Smooth muscle cell (in vitro differentiated cells): ENCODE data around the gene P2RX7. TPM values are rescaled to one million over a fixed set of nuclear protein-coding genes. Genes with fewer than 3 reads are reported as not detected.

Experiments used
- DNase-seq: peaks from one replicate; lab custom pipeline; 2025; ENCODE audit not compliant: unreplicated experiment; lab: John Stamatoyannopoulos, UW
- H2AFZ ChIP-seq: fragments of 200-600 bp; sonication (generic); 2 replicates; pipeline ENCODE4 v1.6.0; 2016; ENCODE audit warnings: antibody characterized with exemption, low read depth, mild to moderate bottlenecking
- H3F3A ChIP-seq: fragments of 200-600 bp; sonication (generic); 2 replicates; pipeline ENCODE4 v1.6.0; 2017; ENCODE audit warnings: antibody characterized with exemption, low read depth
- H3K27ac ChIP-seq: fragments of 200-600 bp; sonication (generic); 2 replicates; pipeline ENCODE4 v1.5.1; 2016; ENCODE audit warnings: low read depth, mild to moderate bottlenecking
- H3K27me3 ChIP-seq: fragments of 200-600 bp; sonication (generic); 2 replicates; pipeline ENCODE4 v1.6.1; 2016; ENCODE audit warnings: low read depth, mild to moderate bottlenecking
- H3K36me3 ChIP-seq: fragments of 200-600 bp; sonication (generic); 2 replicates; pipeline ENCODE4 v1.5.1; 2016; ENCODE audit warnings: low read depth
- H3K4me1 ChIP-seq: fragments of 200-600 bp; sonication (generic); 2 replicates; pipeline ENCODE4 v1.5.1; 2016; ENCODE audit warnings: low read depth
- H3K4me2 ChIP-seq: fragments of 200-600 bp; sonication (generic); 2 replicates; pipeline ENCODE4 v1.6.0; 2016; ENCODE audit warnings: mild to moderate bottlenecking
- H3K4me3 ChIP-seq: fragments of 200-600 bp; sonication (generic); 2 replicates; pipeline ENCODE4 v1.5.1; 2016; ENCODE audit warnings: mild to moderate bottlenecking
- H3K79me2 ChIP-seq: fragments of 200-600 bp; sonication (generic); 2 replicates; pipeline ENCODE4 v1.6.0; 2016; ENCODE audit warnings: low read depth, mild to moderate bottlenecking
- H3K9ac ChIP-seq: fragments of 200-600 bp; sonication (generic); 2 replicates; pipeline ENCODE4 v1.6.0; 2016; ENCODE audit warnings: low read depth
- H3K9me3 ChIP-seq: fragments of 200-600 bp; sonication (generic); replicated peaks from 2 replicates; pipeline ENCODE4 v1.5.1; 2016; ENCODE audit warnings: low read depth
- H4K20me1 ChIP-seq: fragments of 200-600 bp; sonication (generic); 2 replicates; pipeline ENCODE4 v1.6.0; 2016; ENCODE audit warnings: low read depth
- WGBS: methylation state at CpG from one replicate; pipeline ENCODE4 v1.1.7; 2016; ENCODE audit warnings: low lambda C conversion rate; 5-methylcytosine and 5-hydroxymethylcytosine counted together
- polyA plus RNA-seq: library from polyadenylated mRNA; unstranded; fragments of >200 nt; fragmentation: Nextera tagmentation; extraction: Ambion mirVana; gene quantifications from 2 replicates; pipeline ENCODE4 v1.2.1, GENCODE V29; 2016
- total RNA-seq: library from RNA; depleted of rRNA; stranded (reverse); fragments of >200 nt; gene quantifications from 2 replicates; pipeline ENCODE4 v1.2.3, GENCODE V29; 2014
- TF ChIP-seq, protein P1 (sequence below): fragments of 200-600 bp; sonication (generic); IDR thresholded peaks from 2 replicates; pipeline ENCODE4 v1.5.1; 2017; ENCODE audit warnings: borderline replicate concordance, mild to moderate bottlenecking, antibody characterized with exemption; ENCODE audit not compliant: insufficient read depth, poor library complexity, severe bottlenecking

Gene P2RX7
- total and polyA plus RNA-seq, 2 experiments from 2014 or later = 1.1 to 1.6 TPM

DNA sequence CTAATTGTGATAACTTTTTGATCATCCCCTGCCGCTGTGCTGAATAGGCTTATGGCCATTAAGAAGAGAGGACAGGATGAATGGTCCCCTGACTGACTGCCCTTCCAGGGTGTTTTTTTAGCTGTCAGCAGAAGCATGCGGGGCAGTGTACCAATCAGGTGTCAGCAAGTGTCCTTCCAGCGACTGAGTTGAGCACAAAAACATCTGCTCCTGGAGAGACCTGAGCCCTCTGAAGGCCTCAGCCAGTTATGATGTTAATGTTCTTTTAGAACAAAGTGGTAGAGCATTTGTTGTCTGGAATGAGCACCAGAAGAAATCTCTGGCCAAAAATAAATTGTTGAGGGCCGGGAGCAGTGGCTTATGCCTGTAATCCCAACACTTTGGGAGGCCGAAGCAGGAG, 37.5 kb downstream of the P2RX7 start:
- no peaks in the 10 kb centered on the region for H3K4me1 ChIP-seq
- H3K9me3 ChIP-seq = no peaks in the 10 kb centered on the region
- 85% methylated on average over 5 of the region's 5 CpGs for WGBS
- H4K20me1 ChIP-seq = no peaks in the 10 kb centered on the region
- H2AFZ ChIP-seq = no peak overlapping the region
- no peaks in the 10 kb centered on the region for H3K79me2 ChIP-seq
- no peak for DNase-seq
- no peak overlapping the region for H3K27ac ChIP-seq
- H3K9ac ChIP-seq = no peak overlapping the region
- no peaks in the 10 kb centered on the region for H3K27me3 ChIP-seq
- no peak overlapping the region for H3K4me2 ChIP-seq
- no peaks in the 10 kb centered on the region for H3K36me3 ChIP-seq
- TF ChIP-seq, protein P1, sequence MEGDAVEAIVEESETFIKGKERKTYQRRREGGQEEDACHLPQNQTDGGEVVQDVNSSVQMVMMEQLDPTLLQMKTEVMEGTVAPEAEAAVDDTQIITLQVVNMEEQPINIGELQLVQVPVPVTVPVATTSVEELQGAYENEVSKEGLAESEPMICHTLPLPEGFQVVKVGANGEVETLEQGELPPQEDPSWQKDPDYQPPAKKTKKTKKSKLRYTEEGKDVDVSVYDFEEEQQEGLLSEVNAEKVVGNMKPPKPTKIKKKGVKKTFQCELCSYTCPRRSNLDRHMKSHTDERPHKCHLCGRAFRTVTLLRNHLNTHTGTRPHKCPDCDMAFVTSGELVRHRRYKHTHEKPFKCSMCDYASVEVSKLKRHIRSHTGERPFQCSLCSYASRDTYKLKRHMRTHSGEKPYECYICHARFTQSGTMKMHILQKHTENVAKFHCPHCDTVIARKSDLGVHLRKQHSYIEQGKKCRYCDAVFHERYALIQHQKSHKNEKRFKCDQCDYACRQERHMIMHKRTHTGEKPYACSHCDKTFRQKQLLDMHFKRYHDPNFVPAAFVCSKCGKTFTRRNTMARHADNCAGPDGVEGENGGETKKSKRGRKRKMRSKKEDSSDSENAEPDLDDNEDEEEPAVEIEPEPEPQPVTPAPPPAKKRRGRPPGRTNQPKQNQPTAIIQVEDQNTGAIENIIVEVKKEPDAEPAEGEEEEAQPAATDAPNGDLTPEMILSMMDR = no peak
- H3K4me3 ChIP-seq = no peak overlapping the region
- H3F3A ChIP-seq = no peaks in the 10 kb centered on the region

DNA sequence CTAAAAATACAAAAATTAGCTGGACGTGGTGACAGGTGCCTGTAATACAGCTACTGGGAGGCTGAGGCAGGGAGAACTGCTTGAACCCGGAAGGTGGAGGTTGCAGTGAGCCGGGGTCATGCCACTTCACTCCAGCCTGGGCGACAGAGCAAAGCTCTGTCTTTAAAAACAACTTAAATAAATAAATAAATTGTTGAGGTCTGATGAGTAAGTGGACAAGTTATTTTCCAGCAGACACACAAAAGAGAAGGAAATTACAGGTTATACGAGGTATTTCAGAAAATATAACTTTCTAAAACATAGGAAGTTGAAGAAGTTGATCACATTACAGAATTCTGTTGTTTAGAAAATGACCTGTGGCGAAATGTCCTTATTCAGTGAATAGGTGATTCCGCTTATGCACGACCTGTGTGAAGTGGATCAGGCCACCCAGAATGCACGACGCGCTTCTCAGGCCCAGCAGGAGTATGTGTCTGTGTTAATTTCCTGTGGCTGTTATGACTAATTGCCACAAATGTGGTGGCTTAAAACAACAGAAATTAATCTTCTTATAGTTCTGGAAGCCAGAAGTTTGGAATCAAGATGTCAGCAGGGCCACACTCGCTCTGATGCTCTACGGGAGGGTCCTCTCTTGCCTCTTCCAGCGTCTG, 38.1 kb downstream of the P2RX7 start:
- no peaks in the 10 kb centered on the region for H3K9me3 ChIP-seq
- H3K36me3 ChIP-seq = no peaks in the 10 kb centered on the region
- TF ChIP-seq, protein P1 = no peak
- no peak overlapping the region for H3K4me3 ChIP-seq
- no peak for DNase-seq
- H3K27ac ChIP-seq = peak overlapping the region; percentile 61
- no peak overlapping the region for H3K9ac ChIP-seq
- peak overlapping the region; percentile 42 for H3K4me2 ChIP-seq
- no peaks in the 10 kb centered on the region for H3F3A ChIP-seq
- H2AFZ ChIP-seq = no peak overlapping the region
- H3K79me2 ChIP-seq = no peaks in the 10 kb centered on the region
- H3K4me1 ChIP-seq = no peaks in the 10 kb centered on the region
- no peaks in the 10 kb centered on the region for H4K20me1 ChIP-seq
- 52% methylated on average over 14 of the region's 14 CpGs for WGBS
- no peaks in the 10 kb centered on the region for H3K27me3 ChIP-seq

DNA sequence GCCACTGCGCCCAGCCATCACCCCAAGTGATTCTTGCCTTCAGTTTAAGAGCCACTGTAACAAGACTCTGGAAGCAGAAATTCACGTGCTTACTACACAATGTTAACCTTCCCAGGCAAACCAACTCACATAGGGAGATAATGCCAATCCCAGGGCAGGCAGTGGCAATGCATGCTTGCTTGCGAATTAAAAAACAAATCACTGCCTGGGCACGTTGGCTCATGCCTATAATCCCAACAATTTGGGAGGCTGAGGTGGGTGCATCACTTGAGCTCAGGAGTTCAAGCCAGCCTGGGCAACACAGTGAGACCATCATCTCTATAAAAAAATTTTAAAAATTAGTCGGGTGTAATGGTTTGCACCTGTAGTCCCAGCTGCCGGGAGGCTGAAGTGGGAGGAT, 39.5 kb downstream of the P2RX7 start:
- no peaks in the 10 kb centered on the region for H3K79me2 ChIP-seq
- no peaks in the 10 kb centered on the region for H3K9me3 ChIP-seq
- DNase-seq = no peak
- no peak overlapping the region for H2AFZ ChIP-seq
- WGBS = 94% methylated on average over 6 of the region's 6 CpGs
- no peak overlapping the region for H3K9ac ChIP-seq
- TF ChIP-seq, protein P1 = no peak
- no peaks in the 10 kb centered on the region for H3K27me3 ChIP-seq
- no peak overlapping the region for H3K4me3 ChIP-seq
- no peak overlapping the region for H3K27ac ChIP-seq
- no peak overlapping the region for H3K4me2 ChIP-seq
- no peaks in the 10 kb centered on the region for H3F3A ChIP-seq
- H4K20me1 ChIP-seq = no peaks in the 10 kb centered on the region
- H3K4me1 ChIP-seq = no peaks in the 10 kb centered on the region
- H3K36me3 ChIP-seq = no peaks in the 10 kb centered on the region
